ENCODE data around the gene RAB28. TPM values are rescaled to one million over a fixed set of nuclear protein-coding genes. Genes with fewer than 3 reads are reported as not detected.

RAB28 gene
- total RNA-seq, 1 donor from 2014 or later, result 67.3 TPM

DNA sequence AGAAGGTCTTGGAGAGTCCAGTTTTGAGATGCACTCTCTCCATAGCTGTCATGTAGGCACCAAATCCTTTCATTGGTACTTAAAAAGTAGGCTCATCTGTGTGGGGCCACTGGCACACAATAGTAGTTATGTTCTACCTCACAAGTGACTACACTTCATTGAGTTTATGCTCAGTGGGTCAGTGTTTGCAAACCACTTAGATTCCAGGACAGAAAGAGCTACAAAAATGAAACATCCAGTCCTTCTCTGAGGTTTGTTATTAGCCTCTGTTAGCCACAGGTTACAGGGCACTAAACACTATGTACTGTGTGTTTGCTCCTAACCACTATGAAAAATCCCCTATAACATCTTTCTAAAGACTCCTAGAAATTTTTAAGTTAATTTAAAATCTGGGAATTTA, 13.8 kb downstream of the RAB28 start:
- H3K4me2 ChIP-seq, result no peak overlapping the region
- H3K27me3 ChIP-seq, result no peaks in the 10 kb centered on the region
- no peak overlapping the region for H3K9ac ChIP-seq
- Mint-ChIP-seq H3K36me3 (peaks cover 33% of the 10 kb centered on the region), H3K9me3 (peaks cover 18% of the 10 kb centered on the region), H3K27ac (no peak overlapping the region), H3K4me3 (no peak overlapping the region), H3K27me3 (ENCODE audit: insufficient read depth, low read depth) (no peaks in the 10 kb centered on the region), H3K4me1 (no peaks in the 10 kb centered on the region)
- peaks cover 7% of the 10 kb centered on the region for H3K36me3 ChIP-seq
- no peak overlapping the region for H3K4me3 ChIP-seq
- DNase-seq (ENCODE audit: low spot score), result no peak
- no peaks in the 10 kb centered on the region for H3K9me3 ChIP-seq (ENCODE audit: low read depth)
- H3F3A ChIP-seq (ENCODE audit: low read depth), result no peaks in the 10 kb centered on the region
- TF ChIP-seq EZH2phosphoT487 (IDR thresholded peaks at IDR 0.05) (no peak), EZH2 (IDR thresholded peaks at IDR 0.05) (no peak)
- TF ChIP-seq, protein P1, sequence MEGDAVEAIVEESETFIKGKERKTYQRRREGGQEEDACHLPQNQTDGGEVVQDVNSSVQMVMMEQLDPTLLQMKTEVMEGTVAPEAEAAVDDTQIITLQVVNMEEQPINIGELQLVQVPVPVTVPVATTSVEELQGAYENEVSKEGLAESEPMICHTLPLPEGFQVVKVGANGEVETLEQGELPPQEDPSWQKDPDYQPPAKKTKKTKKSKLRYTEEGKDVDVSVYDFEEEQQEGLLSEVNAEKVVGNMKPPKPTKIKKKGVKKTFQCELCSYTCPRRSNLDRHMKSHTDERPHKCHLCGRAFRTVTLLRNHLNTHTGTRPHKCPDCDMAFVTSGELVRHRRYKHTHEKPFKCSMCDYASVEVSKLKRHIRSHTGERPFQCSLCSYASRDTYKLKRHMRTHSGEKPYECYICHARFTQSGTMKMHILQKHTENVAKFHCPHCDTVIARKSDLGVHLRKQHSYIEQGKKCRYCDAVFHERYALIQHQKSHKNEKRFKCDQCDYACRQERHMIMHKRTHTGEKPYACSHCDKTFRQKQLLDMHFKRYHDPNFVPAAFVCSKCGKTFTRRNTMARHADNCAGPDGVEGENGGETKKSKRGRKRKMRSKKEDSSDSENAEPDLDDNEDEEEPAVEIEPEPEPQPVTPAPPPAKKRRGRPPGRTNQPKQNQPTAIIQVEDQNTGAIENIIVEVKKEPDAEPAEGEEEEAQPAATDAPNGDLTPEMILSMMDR (IDR thresholded peaks at IDR 0.05), result no peak
- no peak overlapping the region for H2AFZ ChIP-seq (replicated peaks)
- H3K27ac ChIP-seq, result no peak overlapping the region
- H3K4me1 ChIP-seq, result no peaks in the 10 kb centered on the region
- no peaks in the 10 kb centered on the region for H4K20me1 ChIP-seq (ENCODE audit: low read depth)
- H3K79me2 ChIP-seq (ENCODE audit: low read depth), result peaks cover 42% of the 10 kb centered on the region

DNA sequence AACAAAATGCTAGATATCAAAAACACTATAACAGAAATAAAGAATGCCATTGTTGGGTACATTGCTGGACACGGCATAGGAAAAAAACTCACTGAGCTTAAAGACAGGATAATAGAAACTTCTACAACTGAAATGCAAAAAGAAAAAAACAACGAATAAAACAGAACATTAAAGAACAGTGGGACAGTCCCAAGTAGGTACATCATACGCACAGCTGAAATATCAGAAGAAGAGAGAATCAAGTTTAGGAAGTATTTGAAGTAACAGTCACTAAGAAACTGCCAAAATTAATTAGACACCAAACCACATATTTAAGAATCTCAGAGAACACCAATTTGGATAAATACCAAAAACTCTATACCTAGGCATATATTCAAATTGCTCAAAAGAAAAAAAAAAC, 19.2 kb downstream of the RAB28 start:
- no peak overlapping the region for H3K27ac ChIP-seq
- no peak overlapping the region for H3K4me3 Mint-ChIP-seq
- TF ChIP-seq EZH2phosphoT487 (IDR thresholded peaks at IDR 0.05) (no peak), EZH2 (IDR thresholded peaks at IDR 0.05) (no peak)
- TF ChIP-seq, protein P1 (IDR thresholded peaks at IDR 0.05), result no peak
- H3K27ac Mint-ChIP-seq, result no peak overlapping the region
- no peaks in the 10 kb centered on the region for H3K27me3 Mint-ChIP-seq (ENCODE audit: insufficient read depth, low read depth)
- H4K20me1 ChIP-seq (ENCODE audit: low read depth), result peaks cover 2% of the 10 kb centered on the region
- no peak overlapping the region for H3K9ac ChIP-seq
- H3K4me1 ChIP-seq, result no peaks in the 10 kb centered on the region
- H3K4me1 Mint-ChIP-seq, result no peaks in the 10 kb centered on the region
- H3K9me3 ChIP-seq (ENCODE audit: low read depth), result no peaks in the 10 kb centered on the region
- no peak overlapping the region for H3K4me2 ChIP-seq
- H3K4me3 ChIP-seq, result no peak overlapping the region
- H3K36me3 Mint-ChIP-seq, result peaks cover 51% of the 10 kb centered on the region
- peaks cover 66% of the 10 kb centered on the region for H3K79me2 ChIP-seq (ENCODE audit: low read depth)
- H3K36me3 ChIP-seq, result peaks cover 7% of the 10 kb centered on the region
- peaks cover 30% of the 10 kb centered on the region for H3K9me3 Mint-ChIP-seq
- no peaks in the 10 kb centered on the region for H3K27me3 ChIP-seq
- H3F3A ChIP-seq (ENCODE audit: low read depth), result no peaks in the 10 kb centered on the region
- no peak for DNase-seq (ENCODE audit: low spot score)
- no peak overlapping the region for H2AFZ ChIP-seq (replicated peaks)

DNA sequence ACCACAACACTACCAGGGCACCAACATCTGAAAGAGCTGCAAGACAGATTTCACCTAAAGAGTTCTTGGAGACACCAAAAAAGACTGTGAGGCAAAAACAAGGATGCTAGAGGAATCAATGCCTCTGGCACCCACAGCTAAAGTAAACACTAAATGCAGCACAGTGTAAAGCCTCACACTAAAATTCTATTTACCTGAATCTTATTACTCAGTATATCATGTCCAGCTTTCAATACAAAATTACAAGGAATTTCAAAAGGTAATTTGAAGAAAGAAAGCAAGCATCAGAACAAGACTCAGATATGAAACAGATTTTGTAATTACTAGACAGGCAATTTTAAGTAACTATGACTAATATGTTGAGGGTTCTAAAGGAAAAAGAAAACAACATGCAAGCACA, 19.6 kb downstream of the RAB28 start:
- H3K4me1 Mint-ChIP-seq, result no peaks in the 10 kb centered on the region
- no peak overlapping the region for H3K4me3 Mint-ChIP-seq
- peaks cover 66% of the 10 kb centered on the region for H3K79me2 ChIP-seq (ENCODE audit: low read depth)
- H3K4me2 ChIP-seq, result no peak overlapping the region
- H3K4me3 ChIP-seq, result no peak overlapping the region
- H3K27me3 Mint-ChIP-seq (ENCODE audit: insufficient read depth, low read depth), result no peaks in the 10 kb centered on the region
- no peak overlapping the region for H3K9ac ChIP-seq
- H3K27ac ChIP-seq, result no peak overlapping the region
- no peaks in the 10 kb centered on the region for H3K4me1 ChIP-seq
- H3F3A ChIP-seq (ENCODE audit: low read depth), result no peaks in the 10 kb centered on the region
- H2AFZ ChIP-seq (replicated peaks), result no peak overlapping the region
- peaks cover 7% of the 10 kb centered on the region for H3K36me3 ChIP-seq
- H3K9me3 Mint-ChIP-seq, result peaks cover 30% of the 10 kb centered on the region
- H3K9me3 ChIP-seq (ENCODE audit: low read depth), result no peaks in the 10 kb centered on the region
- peaks cover 2% of the 10 kb centered on the region for H4K20me1 ChIP-seq (ENCODE audit: low read depth)
- no peaks in the 10 kb centered on the region for H3K27me3 ChIP-seq
- H3K36me3 Mint-ChIP-seq, result peaks cover 54% of the 10 kb centered on the region
- H3K27ac Mint-ChIP-seq, result no peak overlapping the region
- TF ChIP-seq, protein P1 (IDR thresholded peaks at IDR 0.05), result no peak
- no peak for TF ChIP-seq EZH2 (IDR thresholded peaks at IDR 0.05)
- no peak for TF ChIP-seq EZH2phosphoT487 (IDR thresholded peaks at IDR 0.05)
- no peak for DNase-seq (ENCODE audit: low spot score)
